GM23338 (cell line): ENCODE results near the gene ACP3. TPM values are rescaled to one million over a fixed set of nuclear protein-coding genes. Genes with fewer than 3 reads are reported as not detected.

Experiments
- CREB1 ChIP-seq: fragments of 250-450 bp; sonication (Bioruptor Pico); IDR thresholded peaks from 2 replicates; pipeline ENCODE4 v1.5.0; 2020; ENCODE audit warnings: low read depth, mild to moderate bottlenecking, moderate library complexity
- EZH2 ChIP-seq: fragments of 200-600 bp; sonication (generic); IDR thresholded peaks from one replicate; pipeline ENCODE4 v1.8.0; 2017; ENCODE audit warnings: antibody characterized with exemption, mild to moderate bottlenecking, low read depth; ENCODE audit not compliant: unreplicated experiment
- NANOG ChIP-seq: IDR thresholded peaks from 2 replicates; pipeline ENCODE4 v1.6.1; 2016; ENCODE audit warnings: antibody characterized with exemption, borderline replicate concordance
- polyA plus RNA-seq: library from polyadenylated mRNA; unstranded; fragments of >200 nt; fragmentation: Nextera tagmentation; extraction: Ambion mirVana; gene quantifications from 2 replicates; pipeline ENCODE4 v1.2.1, GENCODE V29; 2016
- total RNA-seq: library from RNA; depleted of rRNA; stranded (reverse); fragments of >200 nt; shearing (Covaris generic); gene quantifications from 2 replicates; pipeline ENCODE4 v1.2.3, GENCODE V29; 2014; rRNA removed

The ACP3 gene
- total and polyA plus RNA-seq, 2 experiments from 2014 or later: 1.1 to 3.5 TPM

DNA sequence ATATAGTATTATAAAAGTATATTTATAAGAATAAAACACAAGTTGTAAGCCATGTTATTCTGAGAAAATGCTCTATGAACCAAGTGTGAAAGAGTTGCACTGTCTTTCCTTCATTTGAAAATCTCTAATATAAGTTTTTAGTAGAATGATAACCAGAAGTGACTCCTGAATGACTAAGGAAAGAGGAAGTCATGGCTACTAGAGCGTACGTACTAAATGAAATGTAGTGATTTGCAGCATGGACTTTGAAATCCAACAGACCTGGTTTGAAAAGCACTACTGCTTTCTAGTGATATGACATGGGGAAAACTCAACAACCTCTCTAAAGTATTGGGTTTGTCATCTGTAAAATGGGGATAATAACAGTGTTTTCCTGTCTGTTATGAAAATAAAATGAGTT is 89.8 kb downstream of the ACP3 start (continued):
- no peak for TF ChIP-seq NANOG
- TF ChIP-seq EZH2: no peak
- TF ChIP-seq CREB1: no peak

Other genes starting within 250 kb of the ACP3 start
- gene DNAJC13, start 100.1 kb downstream of the ACP3 start, total RNA-seq: 32.9 and 33.6 TPM in 2 replicates
- gene DNAJC13, start 100.1 kb downstream of the ACP3 start, polyA plus RNA-seq: 8.3 and 9.4 TPM in 2 replicates